Measurements from ENCODE around the gene NPW. TPM values are rescaled to one million over a fixed set of nuclear protein-coding genes. Genes with fewer than 3 reads are reported as not detected.

Gene NPW
- total and polyA plus RNA-seq, 12 donors: 0.50 to 3.9 (median 1.2) TPM; not detected in 6

DNA sequence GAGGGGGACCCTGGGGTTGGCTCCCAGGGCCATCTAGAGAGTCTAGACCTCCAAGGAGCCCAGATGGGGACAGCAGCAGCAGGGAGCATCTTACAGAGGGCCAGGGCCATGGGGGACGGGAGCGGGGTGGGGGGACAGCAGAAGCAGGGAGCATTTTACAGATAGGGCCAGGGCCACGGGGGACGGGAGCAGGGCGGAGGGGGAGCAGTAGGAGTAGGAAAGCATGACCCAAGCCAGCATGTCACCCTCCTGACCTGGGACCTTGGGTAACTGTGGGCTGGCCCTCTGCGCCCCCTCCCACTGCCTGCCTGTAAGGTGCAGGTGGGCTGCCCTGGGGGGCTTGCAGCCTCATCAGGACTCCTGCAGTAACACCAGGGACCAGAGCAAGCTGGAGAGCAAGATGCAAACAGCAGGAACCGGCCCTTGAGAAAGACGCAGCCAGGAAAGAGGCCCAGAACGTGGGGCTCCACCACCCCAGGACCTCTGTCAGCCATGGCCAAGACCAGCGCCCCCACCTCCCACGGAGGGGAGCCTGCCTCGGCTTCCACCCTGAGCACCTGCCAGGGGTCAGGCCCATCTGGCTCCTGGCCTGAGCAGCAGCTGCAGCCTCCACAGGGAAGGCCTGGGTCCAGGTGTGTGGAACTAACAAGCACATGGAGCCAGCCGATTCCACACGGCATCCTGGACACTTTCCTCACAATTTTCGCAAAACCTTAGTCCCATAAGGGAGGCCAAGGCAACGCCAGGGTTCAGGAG is 12.3 kb upstream of the NPW start:
- peaks cover 0 to 12% of the 10 kb centered on the region in 2 donors for H3K36me3 ChIP-seq (replicated peaks in 1 of 2)
- DNase-seq: no peak
- peaks cover 24 to 49% of the 10 kb centered on the region in 2 donors for H3K4me1 ChIP-seq (replicated peaks in 1 of 2)
- WGBS, 4 donors: 54 to 88% (median 78%) methylated on average over 7 to 16 of the region's 16 CpGs
- H3K4me3 ChIP-seq: no peak overlapping the region
- no peak overlapping the region for H3K27ac ChIP-seq
- intact Hi-C loops (cut with DNase I): loop anchor here in 1 of 2 donors (5.0 kb wide), 1 partner anchor 145 kb away; no protein-coding TSS in a partner anchor
- H3K27me3 ChIP-seq: no peaks in the 10 kb centered on the region
- no peak for TF ChIP-seq POLR2A (IDR thresholded peaks at IDR 0.05)
- TF ChIP-seq, protein P1, sequence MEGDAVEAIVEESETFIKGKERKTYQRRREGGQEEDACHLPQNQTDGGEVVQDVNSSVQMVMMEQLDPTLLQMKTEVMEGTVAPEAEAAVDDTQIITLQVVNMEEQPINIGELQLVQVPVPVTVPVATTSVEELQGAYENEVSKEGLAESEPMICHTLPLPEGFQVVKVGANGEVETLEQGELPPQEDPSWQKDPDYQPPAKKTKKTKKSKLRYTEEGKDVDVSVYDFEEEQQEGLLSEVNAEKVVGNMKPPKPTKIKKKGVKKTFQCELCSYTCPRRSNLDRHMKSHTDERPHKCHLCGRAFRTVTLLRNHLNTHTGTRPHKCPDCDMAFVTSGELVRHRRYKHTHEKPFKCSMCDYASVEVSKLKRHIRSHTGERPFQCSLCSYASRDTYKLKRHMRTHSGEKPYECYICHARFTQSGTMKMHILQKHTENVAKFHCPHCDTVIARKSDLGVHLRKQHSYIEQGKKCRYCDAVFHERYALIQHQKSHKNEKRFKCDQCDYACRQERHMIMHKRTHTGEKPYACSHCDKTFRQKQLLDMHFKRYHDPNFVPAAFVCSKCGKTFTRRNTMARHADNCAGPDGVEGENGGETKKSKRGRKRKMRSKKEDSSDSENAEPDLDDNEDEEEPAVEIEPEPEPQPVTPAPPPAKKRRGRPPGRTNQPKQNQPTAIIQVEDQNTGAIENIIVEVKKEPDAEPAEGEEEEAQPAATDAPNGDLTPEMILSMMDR (IDR thresholded peaks at IDR 0.05): no peak
- H3K9me3 ChIP-seq (replicated peaks in 1 of 3): no peaks in the 10 kb centered on the region

DNA sequence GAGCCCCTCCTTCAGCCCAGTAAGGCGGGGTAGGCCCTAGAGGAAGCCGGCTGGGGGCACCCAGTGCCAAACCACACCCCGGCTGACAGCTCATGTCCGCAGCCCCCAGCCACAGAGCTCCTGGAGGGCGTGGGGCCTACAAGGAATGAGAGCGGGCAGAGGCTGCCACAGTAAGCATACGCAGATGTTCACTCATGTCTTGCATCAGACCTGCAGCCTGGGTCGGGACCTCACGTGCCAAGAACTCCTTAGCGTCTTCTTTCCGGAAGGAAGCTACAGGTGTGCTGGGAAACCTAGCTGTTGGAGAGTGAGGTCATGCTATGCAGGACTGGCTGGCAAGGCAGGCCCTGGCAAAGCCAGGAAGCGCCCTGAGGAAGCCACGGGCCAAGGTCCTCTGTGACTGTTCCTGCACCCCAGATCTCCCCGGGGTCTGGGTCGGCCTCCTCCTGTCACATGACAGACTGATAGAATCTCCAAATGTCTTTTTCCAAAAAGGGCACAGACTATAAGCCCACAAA is 11.5 kb upstream of the NPW start:
- DNase-seq: no peak
- no peak for TF ChIP-seq POLR2A (IDR thresholded peaks at IDR 0.05)
- TF ChIP-seq, protein P1 (IDR thresholded peaks at IDR 0.05): no peak
- Histone ChIP-seq H3K4me3 (no peak overlapping the region), H3K27me3 (no peaks in the 10 kb centered on the region), H3K27ac (peak overlapping the region in 2 of 5 donors; percentile 37 to 77), H3K9me3 (replicated peaks in 1 of 3) (no peaks in the 10 kb centered on the region), H3K4me1 (replicated peaks in 1 of 2) (peaks cover 24 to 49% of the 10 kb centered on the region in 2 donors), H3K36me3 (replicated peaks in 1 of 2) (peaks cover 0 to 4% of the 10 kb centered on the region in 2 donors)
- intact Hi-C loops (cut with DNase I): loop anchor here in 1 of 2 donors (5.0 kb wide), 1 partner anchor 144 kb away; no protein-coding TSS in a partner anchor
- WGBS, 4 donors: 39 to 53% (median 45%) methylated on average over 11 to 15 of the region's 15 CpGs

DNA sequence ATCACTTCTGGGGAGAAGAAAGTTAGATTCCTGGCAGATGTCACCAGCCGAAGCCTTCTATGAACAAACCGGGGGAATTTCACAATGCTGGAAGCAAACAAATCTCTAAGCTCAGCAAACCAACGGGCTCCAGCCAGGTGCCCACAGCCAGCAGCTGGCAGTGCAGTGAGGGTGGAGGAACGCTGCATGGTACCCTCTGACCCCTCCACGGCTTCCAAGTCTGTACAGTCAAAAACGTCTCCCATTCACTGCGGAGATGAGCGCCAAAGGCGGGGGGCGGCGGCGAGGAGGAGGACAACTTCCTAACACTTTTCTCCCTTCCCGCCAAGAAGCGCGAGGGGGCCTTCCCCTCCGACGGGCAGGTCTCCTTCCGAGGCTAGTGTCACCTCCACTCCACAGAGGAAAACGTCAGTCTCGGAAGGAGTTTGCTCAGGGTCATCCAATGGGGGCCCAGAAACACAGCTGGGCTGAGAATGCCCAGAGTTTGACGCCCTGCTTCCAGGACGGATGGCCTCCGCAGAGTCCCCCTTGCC is 10.9 kb upstream of the NPW start:
- Histone ChIP-seq H3K4me3 (peak overlapping the region; percentile 42 to 94 (median 84)), H3K36me3 (replicated peaks in 1 of 2) (no peaks in the 10 kb centered on the region), H3K9me3 (replicated peaks in 1 of 3) (no peaks in the 10 kb centered on the region), H3K27ac (peak overlapping the region in 4 of 5 donors; percentile 77 to 87 (median 83)), H3K27me3 (no peaks in the 10 kb centered on the region), H3K4me1 (replicated peaks in 1 of 2) (peaks cover 24 to 47% of the 10 kb centered on the region in 2 donors)
- TF ChIP-seq POLR2A (IDR thresholded peaks at IDR 0.05): peak in 1 of 2 donors; percentile 12
- TF ChIP-seq, protein P1 (IDR thresholded peaks at IDR 0.05): no peak
- intact Hi-C loops (cut with DNase I): loop anchor here in 1 of 2 donors (5.0 kb wide), 1 partner anchor 144 kb away; no protein-coding TSS in a partner anchor
- DNase-seq: peak in 1 of 7 donors; percentile 61
- WGBS, 4 donors: 1 to 2% (median 2%) methylated on average over 12 to 23 of the region's 23 CpGs

DNA sequence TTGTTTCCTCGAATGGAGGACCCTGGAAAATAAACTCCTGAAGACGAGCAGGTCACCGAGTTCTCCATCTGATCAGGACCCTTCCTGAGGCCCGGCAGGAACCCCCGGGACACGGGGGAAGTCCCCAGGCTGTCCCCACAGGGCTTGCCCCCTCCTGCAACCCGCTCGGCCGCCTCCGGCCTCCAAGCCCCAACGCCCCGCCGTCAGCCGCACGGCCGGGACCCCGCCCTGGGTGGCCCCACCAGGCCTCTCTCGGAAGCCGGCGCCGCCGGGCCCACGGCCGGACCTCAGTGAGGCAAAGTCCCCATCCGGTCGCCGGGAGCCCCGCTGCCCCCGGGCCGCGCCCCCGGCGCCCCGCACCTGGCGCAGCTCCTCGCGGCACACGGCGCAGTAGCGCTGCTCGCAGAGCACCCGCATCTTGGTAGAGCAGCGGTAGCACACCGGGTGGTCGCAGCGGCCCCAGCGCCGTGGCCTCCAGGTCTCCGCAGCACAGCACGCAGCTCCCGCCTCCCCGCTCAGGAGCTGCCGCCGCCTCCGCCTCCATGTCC is 10.3 kb upstream of the NPW start:
- no peaks in the 10 kb centered on the region for H3K27me3 ChIP-seq
- no peaks in the 10 kb centered on the region for H3K36me3 ChIP-seq (replicated peaks in 1 of 2)
- WGBS, 4 donors: 0 to 2% (median 0%) methylated on average over 5 to 55 of the region's 55 CpGs; no CpG with 5 or more reads in 1 of the 4 donors
- peaks cover 24 to 41% of the 10 kb centered on the region in 2 donors for H3K4me1 ChIP-seq (replicated peaks in 1 of 2)
- TF ChIP-seq, protein P1 (IDR thresholded peaks at IDR 0.05): peak in 1 of 6 experiments; percentile 2
- TF ChIP-seq POLR2A (IDR thresholded peaks at IDR 0.05): no peak
- DNase-seq: no peak
- peak overlapping the region; percentile 42 to 94 (median 84) for H3K4me3 ChIP-seq
- no peaks in the 10 kb centered on the region for H3K9me3 ChIP-seq (replicated peaks in 1 of 3)
- H3K27ac ChIP-seq: peak overlapping the region in 4 of 5 donors; percentile 77 to 87 (median 83)
- intact Hi-C loops (cut with DNase I): loop anchor here in 1 of 2 donors (5.0 kb wide), 1 partner anchor 143 kb away; no protein-coding TSS in a partner anchor

Data from adrenal gland (tissue), 12 donors.